GM12892 (cell line): ENCODE measurements around the gene NSG1. TPM values are rescaled to one million over a fixed set of nuclear protein-coding genes. Genes with fewer than 3 reads are reported as not detected.
A peak's percentile ranks its signal among the peaks of the same experiment; 100 is the strongest.
"Not testable (repeated sequence)": the region's sequence is repeated elsewhere in the genome, so short reads cannot be mapped to it uniquely, and the experiment has no call there.

ENCODE experiments used
- DNase-seq: peaks from one replicate; pipeline ENCODE4 v3.0.0; 2011; ENCODE audit not compliant: insufficient read length
- FAIRE-seq: peaks from 2 replicates; lab custom pipeline; 2011; peaks lifted over from hg19 to GRCh38; lab: Jason Lieb, UNC
- POLR2A ChIP-seq: IDR thresholded peaks from 2 replicates; pipeline ENCODE4 v1.6.1; 2011; ENCODE audit warnings: low read depth, low read length, control low read depth
- POLR2AphosphoS5 ChIP-seq: IDR thresholded peaks from 2 replicates; pipeline ENCODE4 v1.6.1; 2011; ENCODE audit warnings: low read depth, low read length, control low read depth
- TAF1 ChIP-seq: IDR thresholded peaks from 2 replicates; pipeline ENCODE4 v1.6.1; 2011; ENCODE audit warnings: low read depth, mild to moderate bottlenecking, control low read depth, low read length, borderline replicate concordance
- polyA plus RNA-seq: library from polyadenylated mRNA; unstranded; fragments of >200 nt; gene quantifications from one replicate; pipeline ENCODE4 v1.2.1, GENCODE V29; 2012; ENCODE audit warnings: missing spikeins, inconsistent platforms; ENCODE audit not compliant: missing spikeins

The NSG1 gene, protein sequence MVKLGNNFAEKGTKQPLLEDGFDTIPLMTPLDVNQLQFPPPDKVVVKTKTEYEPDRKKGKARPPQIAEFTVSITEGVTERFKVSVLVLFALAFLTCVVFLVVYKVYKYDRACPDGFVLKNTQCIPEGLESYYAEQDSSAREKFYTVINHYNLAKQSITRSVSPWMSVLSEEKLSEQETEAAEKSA
- 0.40 TPM for polyA plus RNA-seq

DNA sequence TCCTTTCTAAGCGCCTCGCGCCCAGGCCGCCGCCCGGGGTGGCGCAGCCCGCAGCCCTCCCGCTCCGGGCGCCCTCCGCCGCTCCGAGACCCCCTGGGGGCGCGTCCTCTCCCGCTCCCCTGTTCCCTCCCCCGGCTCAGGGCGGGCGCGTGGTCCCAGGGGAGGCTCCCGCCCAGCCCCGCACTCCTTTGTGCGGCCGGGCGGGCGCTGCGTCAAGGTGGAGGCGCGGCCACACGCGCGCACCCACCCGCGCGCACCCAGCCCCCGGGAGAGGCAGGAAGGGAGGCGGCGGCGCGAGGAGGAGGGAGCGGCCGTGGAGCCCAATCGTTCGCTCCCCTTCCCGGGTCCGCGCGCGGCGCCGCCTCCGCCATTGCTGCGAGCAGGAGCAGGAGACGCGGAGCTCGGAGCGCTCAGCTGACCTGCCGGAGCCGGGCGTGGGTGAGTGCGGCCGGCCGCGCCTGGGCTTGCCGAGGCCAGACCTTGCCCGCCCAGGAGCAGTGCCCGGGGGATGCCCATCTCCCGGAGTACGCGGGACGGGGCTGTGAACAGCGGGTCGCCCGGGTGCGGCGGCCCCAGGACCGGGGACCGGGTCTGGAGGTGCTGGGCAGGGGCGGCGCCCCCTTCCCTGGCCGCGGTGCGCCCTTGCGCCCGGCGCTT, at the start of gene NSG1:
Gene NSG1 (plus strand): TSS at position 367 of the 657 bp plus-strand sequence. CDS start 528 bp downstream, outside the sequence.
- DNase-seq: no peak

DNA sequence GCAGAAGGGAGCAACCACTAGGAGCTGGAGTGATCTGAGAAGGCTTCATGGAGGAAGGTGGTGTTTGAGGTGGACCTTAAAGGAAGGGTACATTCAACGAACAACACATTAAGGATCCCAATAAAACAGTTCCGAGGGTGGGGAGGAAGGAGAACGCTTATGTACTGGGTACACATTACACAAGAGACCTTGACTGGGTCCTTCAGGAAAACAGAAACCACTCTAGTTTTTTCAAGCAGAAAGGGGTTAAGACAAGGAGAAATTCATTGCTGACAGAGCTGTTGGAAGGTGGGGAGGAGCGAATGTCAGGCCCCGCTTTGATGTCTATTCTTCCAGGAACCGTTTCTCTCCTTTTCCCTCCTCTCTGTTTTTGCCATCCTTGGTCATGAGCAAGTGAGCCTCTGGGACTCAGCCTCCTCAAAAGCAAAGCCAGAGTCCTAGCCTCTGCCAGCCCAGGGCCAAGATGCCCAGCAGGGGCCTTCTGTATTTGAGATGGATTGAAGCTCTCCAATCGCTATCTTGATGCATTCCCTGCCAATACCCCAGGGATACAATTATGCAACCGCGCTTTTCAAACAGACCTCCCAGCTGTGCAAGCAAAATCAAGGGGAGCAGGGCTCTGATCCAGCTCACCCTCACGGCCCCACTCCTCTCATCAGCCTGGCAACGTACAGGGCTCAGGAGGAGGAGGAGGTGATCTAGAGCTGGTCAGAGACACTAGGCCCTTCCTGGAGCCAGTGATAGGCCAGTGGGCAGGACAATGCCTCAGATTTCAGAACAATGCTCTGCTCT, 48.5 kb upstream of the NSG1 start:
- TF ChIP-seq POLR2A (no peak), TAF1 (no peak), POLR2AphosphoS5 (no peak)
- DNase-seq: no peak
- no peak for FAIRE-seq

More for the DNA sequence above, at the start of gene NSG1:
- TF ChIP-seq POLR2A (no peak), POLR2AphosphoS5 (no peak), TAF1 (no peak)
- no peak for FAIRE-seq

DNA sequence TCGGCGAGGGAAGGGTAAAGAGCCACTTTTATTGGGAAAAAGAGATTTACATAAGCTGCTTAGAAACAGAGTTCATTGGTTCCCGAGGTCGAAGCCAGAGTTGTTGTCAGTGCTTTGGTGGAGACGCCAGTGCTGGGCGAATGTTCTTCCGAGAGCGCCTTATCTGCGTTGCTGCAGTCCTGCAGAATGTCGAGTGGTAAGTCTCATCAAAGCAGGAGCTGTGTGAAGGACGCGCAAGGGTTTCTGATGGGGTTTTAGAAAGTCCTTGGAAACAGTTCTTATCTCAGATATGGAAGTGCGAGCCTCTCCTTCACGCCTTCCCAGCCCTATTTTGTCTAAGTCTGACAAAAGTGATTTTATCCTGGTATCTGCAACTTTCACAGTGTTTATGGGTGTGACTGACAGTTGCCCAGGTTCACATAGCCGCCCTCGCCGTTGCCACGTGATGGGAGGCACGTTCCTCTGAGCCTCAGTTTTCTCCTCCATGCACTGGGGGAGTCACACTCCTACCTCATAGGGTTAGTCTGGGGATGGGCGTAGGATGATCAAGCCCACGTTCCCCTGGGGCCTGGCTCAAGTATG, 47.3 kb upstream of the NSG1 start:
- no peak for DNase-seq
- no peak for FAIRE-seq
- no peak for TF ChIP-seq TAF1
- no peak for TF ChIP-seq POLR2A
- TF ChIP-seq POLR2AphosphoS5: no peak

DNA sequence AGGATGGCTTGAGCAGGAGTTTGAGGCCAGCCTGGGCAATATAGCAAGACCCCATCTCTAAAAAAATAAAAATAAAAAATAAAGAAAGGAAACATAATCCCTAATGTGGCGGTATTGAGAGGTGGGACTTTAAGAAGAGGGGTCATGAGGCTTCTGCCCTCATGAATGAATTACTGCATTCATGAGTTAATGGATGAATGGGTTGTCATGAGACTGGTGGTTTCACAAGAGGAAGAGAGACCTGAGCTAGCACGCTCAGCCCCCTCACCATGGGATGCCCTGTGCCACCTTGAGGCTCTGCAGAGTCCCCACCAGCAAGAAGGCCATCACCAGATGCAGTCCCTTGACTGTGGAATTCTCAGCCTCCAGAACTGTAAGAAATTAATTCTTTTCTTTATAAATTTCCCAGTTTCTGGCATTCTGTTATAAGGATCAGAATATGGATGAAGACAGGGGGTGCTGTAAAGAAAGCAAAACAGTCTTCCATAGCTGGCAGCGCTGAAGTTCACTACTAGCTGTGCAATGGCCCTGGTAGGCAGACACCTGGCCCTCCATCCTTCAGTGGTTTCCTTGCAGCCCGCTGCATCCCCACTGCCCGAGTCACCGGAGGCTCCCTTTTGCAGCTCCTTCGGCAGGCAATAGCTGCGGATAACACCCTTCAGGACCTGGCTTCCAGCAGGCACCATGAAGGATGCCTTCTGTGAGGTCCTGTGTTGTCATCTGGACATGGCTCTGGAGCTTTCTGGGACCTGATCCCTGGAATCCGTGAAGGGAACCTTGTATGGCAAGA, 44.8 kb upstream of the NSG1 start:
- FAIRE-seq: no peak
- no peak for TF ChIP-seq POLR2AphosphoS5
- no peak for TF ChIP-seq POLR2A
- TF ChIP-seq TAF1: no peak
- DNase-seq: no peak

DNA sequence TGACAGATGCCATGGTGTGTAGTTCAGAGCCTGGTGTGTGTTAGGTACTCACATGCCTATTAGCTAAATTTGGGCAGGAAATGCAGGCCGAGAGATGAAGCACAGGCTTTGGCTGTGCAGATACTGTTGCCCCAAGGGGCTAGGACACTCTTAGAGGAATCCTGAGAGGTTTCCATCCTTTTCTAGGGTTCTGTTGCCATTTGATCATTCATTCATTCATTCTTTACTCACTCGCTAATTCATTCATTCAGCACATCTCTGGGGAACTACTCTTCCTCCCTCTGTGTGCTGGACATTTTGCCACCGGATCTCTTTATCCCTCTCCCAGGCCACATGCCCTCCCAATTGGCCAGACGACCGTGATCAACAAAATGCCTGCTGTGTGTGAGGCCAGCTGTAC, 43.9 kb upstream of the NSG1 start:
- TF ChIP-seq TAF1 (no peak), POLR2A (no peak), POLR2AphosphoS5 (no peak)
- DNase-seq: no peak
- FAIRE-seq: no peak

DNA sequence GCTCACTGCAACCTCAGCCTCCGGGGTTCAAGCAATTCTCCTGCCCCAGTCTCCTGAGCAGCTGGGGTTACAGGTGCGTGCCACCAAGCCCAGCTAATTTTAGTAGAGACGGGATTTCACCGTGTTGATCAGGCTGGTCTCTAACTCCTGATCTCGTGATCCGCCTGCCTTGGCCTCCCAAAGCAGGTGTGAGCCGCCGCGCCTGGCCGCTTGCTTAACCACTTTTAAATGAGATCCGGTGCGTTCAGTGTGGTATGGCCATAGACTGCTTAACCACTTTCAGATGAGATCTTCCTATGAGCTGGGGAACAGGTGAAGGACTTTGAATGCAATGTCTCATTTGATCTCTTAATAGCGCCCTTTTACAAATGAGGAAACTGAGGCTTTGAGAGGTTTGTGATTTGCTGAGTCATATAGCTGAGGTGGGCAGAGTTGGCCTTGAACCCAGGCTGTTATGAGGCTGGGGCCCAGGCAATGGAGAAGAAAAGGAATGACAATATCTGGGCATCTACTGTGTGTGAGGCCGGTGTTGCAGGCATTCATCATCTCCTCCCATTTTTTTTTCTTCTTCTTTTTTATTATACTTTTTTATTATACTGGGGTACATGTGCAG, 41.9 kb upstream of the NSG1 start:
- DNase-seq: no peak
- no peak for TF ChIP-seq TAF1
- FAIRE-seq: peak; percentile 86

DNA sequence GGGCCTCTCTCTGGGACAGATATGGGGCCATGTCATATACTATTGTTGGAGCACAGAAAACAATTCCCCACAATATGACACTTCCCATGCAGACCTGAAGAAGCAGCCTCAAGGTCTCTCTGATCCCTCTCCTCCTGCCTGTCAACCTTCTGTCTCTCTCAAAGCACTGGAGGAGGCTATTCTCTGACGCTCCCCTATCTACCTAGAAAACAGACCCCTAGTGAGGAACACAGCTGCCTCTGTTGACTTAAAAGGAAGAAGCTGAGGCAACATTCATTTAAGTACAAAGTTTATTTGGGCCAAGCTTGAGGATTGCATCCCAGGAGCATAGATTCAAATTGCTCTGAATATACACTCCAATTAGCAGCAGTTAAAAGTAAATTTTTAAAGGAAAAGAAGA, 39.3 kb upstream of the NSG1 start:
- TF ChIP-seq POLR2AphosphoS5 (no peak), POLR2A (no peak), TAF1 (no peak)
- no peak for DNase-seq
- FAIRE-seq: no peak

DNA sequence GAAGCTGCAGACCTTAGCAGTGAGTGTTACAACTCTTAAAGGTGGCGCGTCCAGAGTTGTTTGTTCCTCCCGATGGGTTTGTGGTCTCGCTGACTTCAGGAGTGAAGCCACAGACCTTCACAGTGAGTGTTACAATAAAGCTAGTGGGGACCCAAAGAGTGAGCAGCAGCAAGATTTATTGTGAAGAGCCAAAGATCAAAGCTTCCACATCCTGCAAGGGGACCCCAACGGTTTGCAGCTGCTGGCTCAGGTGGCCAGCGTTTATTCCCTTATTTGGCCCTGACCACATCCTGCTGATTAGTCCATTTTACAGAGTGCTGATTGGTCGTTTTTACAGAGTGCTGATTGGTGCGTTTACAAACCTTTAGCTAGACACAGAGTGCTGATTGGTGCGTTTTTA, 38.3 kb upstream of the NSG1 start:
- DNase-seq: not testable (repeated sequence)
- peak; percentile 24 for FAIRE-seq

DNA sequence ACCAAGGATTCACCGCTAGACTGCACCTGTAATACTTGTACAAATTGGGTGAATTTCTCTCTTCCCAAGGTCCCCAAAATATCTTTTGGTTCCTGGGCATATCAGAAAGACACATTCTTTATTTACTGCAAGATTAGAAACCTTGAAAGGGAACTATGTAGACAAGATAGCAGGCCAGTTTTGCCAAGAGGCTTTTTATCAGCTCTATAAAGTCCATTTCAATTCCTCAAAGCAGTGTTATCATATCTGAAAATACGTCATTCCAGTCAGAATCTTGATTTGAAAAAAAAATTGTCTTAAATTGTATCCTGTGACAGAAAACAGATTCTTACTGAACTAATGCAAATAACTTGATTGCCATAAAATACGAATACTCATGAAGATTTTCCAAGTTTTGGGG, 37.0 kb upstream of the NSG1 start:
- TF ChIP-seq POLR2AphosphoS5 (no peak), POLR2A (no peak), TAF1 (no peak)
- DNase-seq: no peak
- no peak for FAIRE-seq

DNA sequence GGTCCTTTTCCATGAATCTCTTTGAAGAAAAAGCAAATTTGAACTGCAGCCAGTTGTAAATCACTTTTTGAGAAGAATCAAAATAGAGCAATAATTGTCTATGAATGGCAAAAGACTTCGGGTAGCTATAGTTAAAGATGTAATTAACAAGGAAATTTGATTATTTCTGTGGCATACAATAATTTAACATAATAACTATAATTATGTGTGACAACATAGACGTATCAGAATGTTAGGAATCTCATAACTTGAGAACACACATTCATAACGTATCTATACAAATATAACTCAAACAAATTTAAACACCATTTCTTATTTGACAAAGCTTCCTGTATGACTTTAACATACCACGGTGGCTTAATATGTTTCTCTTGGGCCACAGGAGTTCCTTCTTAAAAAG, 36.0 kb upstream of the NSG1 start:
- no peak for FAIRE-seq
- no peak for TF ChIP-seq POLR2A
- no peak for TF ChIP-seq TAF1
- no peak for TF ChIP-seq POLR2AphosphoS5
- no peak for DNase-seq
